PFSK-1 (cell line): ENCODE results near the gene PTBP3.

Source experiments
- FOXP2 ChIP-seq: optimal IDR thresholded peaks from 2 replicates; pipeline ENCODE3; 2011; ENCODE audit warnings: borderline replicate concordance, control low read depth, inconsistent platforms; ENCODE audit not compliant: insufficient read depth; ENCODE audit errors: extremely low read length, extremely low read depth
- POLR2AphosphoS5 ChIP-seq: IDR thresholded peaks from 2 replicates; pipeline ENCODE4 v1.6.1; 2012; ENCODE audit warnings: low read depth, mild to moderate bottlenecking, control low read depth, low read length, moderate library complexity
- REST ChIP-seq, 2 experiments: IDR thresholded peaks; 2 replicates each; pipeline versions ENCODE4 v1.6.1 to v1.8.0; 2011 to 2012; ENCODE audit warnings: low read depth in 2 of 2, low read length in 2 of 2, control low read depth in 1 of 2, inconsistent platforms in 1 of 2, mild to moderate bottlenecking in 1 of 2, moderate library complexity in 1 of 2; ENCODE audit not compliant: insufficient read depth in 1 of 2
- SIN3A ChIP-seq: IDR thresholded peaks from 2 replicates; pipeline ENCODE4 v1.6.1; 2012; ENCODE audit warnings: mild to moderate bottlenecking, low read length, moderate library complexity, borderline replicate concordance; ENCODE audit not compliant: insufficient read depth
- TAF1 ChIP-seq: IDR thresholded peaks from 2 replicates; pipeline ENCODE4 v1.6.1; 2012; ENCODE audit warnings: low read length, control low read depth, borderline replicate concordance; ENCODE audit not compliant: insufficient read depth

The PTBP3 gene

DNA sequence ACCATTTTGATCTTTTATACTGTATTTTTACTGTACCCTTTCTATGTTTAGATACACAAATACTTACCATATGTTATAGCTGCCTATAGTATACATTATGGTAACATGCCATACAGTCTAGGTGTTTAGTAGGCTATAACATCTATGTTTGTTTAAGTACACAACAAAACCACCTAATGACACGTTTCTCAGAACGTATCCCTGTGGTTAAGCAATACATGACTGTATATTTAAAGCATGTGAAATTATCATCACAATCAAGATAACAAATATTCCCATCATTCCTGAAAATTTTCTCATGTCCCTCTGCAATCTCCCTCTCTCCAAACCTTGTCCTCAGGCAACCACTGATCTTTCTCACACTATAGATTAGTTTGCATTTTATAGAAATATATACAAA is 91.9 kb downstream of the PTBP3 start:
- TF ChIP-seq REST (IDR thresholded peaks at IDR 0.05; ENCODE audit: insufficient read depth in 1 of 2, low read depth in 2 of 2, low read length in 2 of 2) (no peak), SIN3A (no peak), TAF1 (no peak), POLR2AphosphoS5 (no peak), FOXP2 (no peak)

- TF ChIP-seq TAF1 = no peak
- no peak for TF ChIP-seq REST (IDR thresholded peaks at IDR 0.05; ENCODE audit: insufficient read depth in 1 of 2, low read depth in 2 of 2, low read length in 2 of 2)
- TF ChIP-seq FOXP2 = no peak
- no peak for TF ChIP-seq SIN3A
- no peak for TF ChIP-seq POLR2AphosphoS5
These were observed 93.7 kb downstream of the PTBP3 start for GRCh38 chr9:112239708-112240107.

DNA sequence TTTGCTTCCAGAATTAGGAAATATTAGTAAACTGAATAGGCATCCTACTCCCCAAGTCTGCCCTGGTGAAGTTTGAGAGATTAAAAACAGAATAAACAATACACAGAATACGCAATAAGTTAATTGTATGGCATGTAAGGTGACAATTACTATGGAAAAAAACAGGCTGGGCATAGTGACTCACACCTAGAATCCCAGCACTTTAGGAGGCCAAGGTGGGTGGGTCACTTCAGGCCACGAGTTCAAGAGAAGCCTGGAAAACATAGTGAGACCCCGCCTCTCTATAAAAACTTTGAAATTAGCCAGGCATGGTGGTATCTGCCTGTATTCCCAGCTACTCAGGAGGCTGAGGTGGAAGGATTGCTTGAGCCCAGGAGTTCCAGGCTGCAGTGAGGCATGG is 94.1 kb downstream of the PTBP3 start:
- TF ChIP-seq FOXP2 (no peak), TAF1 (no peak), SIN3A (no peak), POLR2AphosphoS5 (no peak), REST (IDR thresholded peaks at IDR 0.05; ENCODE audit: insufficient read depth in 1 of 2, low read depth in 2 of 2, low read length in 2 of 2) (no peak)

- TF ChIP-seq FOXP2 = no peak
- no peak for TF ChIP-seq TAF1
- TF ChIP-seq POLR2AphosphoS5 = no peak
- TF ChIP-seq SIN3A = no peak
- TF ChIP-seq REST (IDR thresholded peaks at IDR 0.05; ENCODE audit: insufficient read depth in 1 of 2, low read depth in 2 of 2, low read length in 2 of 2) = no peak
These were observed 98.6 kb downstream of the PTBP3 start for GRCh38 chr9:112234779-112235178.

DNA sequence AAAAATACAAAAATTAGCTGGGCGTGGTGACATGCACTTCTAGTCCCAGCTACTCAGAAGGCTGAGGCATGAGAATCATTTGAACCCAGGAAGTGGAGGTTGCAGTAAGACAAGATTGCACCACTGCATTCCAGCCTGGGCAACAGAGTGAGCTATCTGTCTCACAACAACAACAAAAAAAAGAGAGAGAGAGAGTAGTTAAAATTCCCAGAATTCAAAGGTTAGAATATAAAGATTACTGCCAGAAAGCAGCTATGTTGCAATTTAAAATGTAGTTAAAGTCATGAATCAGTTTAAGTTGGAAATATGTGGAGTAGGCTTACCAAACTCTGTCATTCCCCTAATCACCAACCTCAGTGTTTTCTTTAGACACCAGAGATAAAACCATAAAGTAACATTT is 99.7 kb downstream of the PTBP3 start:
- TF ChIP-seq POLR2AphosphoS5 (no peak), FOXP2 (no peak), TAF1 (no peak), REST (IDR thresholded peaks at IDR 0.05; ENCODE audit: insufficient read depth in 1 of 2, low read depth in 2 of 2, low read length in 2 of 2) (no peak), SIN3A (no peak)
